HCT116 (cell line): ENCODE measurements around the gene ESRRG. TPM values are rescaled to one million over a fixed set of nuclear protein-coding genes. Genes with fewer than 3 reads are reported as not detected.

Experiments used
- ATAC-seq: fragments of 200-7000 bp; cut with Tn5 transposase; 2 replicates; pipeline ENCODE4 v1.9.1; 2020; ENCODE audit warnings: mild to moderate bottlenecking, moderate library complexity
- BruUV-seq: library from RNA; stranded (reverse); fragments of 400-500 nt; replicated peaks from 2 replicates; lab custom pipeline; 2021; lab: Mats Ljungman, UMichigan
- CTCF ChIA-PET: fragments of 300-600 bp; sonication (Branson Sonifier 250); formaldehyde crosslinking; loops from one replicate; lab custom pipeline; 2021; ENCODE audit warnings: antibody characterized with exemption; lab: Charles Lee
- POLR2A ChIA-PET: fragments of 300-600, 350-600 bp; sonication (Branson Sonifier 250); formaldehyde crosslinking; loops from one replicate; lab custom pipeline; 2021; ENCODE audit warnings: antibody characterized with exemption; lab: Charles Lee
- RAD21 ChIA-PET, 2 experiments: fragments of 300-600 bp; sonication (Branson Sonifier 250); formaldehyde crosslinking; loops; one replicate each; lab custom pipeline; 2023; ENCODE audit warnings: low total read pairs in 2 of 2; ENCODE audit not compliant: uncharacterized antibody in 2 of 2, unreplicated experiment in 2 of 2, low non-redundant PET in 1 of 2; lab: Charles Lee
- DNase-seq: peaks from one replicate; pipeline ENCODE4 v3.0.0-alpha.2; 2010; ENCODE audit warnings: low read depth, low spot score
- H2AFZ ChIP-seq: fragments of 200-600 bp; shearing (Covaris generic), sonication (generic); 2 replicates; pipeline ENCODE4 v1.6.1; 2017; ENCODE audit warnings: low read depth, mixed run types, mixed read lengths, antibody characterized with exemption, low read length; ENCODE audit not compliant: poor library complexity, severe bottlenecking
- H3K27ac ChIP-seq: 2 replicates; pipeline ENCODE4 v1.5.1; 2012; ENCODE audit warnings: low read depth, low read length
- H3K27me3 ChIP-seq: fragments of 200-600 bp; sonication (generic); 2 replicates; pipeline ENCODE4 v1.6.1; 2016; ENCODE audit warnings: mixed run types, low read length, mixed read lengths; ENCODE audit not compliant: insufficient read depth
- H3K36me3 ChIP-seq, 2 experiments: fragments of 200-500 bp in 1 of 2; fragments of 200-600 bp in 1 of 2; sonication (Bioruptor generic) in 1 of 2; sonication (generic) in 1 of 2; 2 replicates each; pipeline versions ENCODE4 v1.5.1 to v1.6.1; 2014 to 2016; ENCODE audit warnings: low read length in 2 of 2, inconsistent platforms in 1 of 2, mixed read lengths in 1 of 2, mixed run types in 1 of 2; ENCODE audit not compliant: insufficient read depth in 2 of 2, control insufficient read depth in 1 of 2
- H3K4me1 ChIP-seq, 2 experiments: fragments of 200-600 bp in 1 of 2; sonication (generic) in 1 of 2; 2 replicates each; pipeline versions ENCODE4 v1.5.1 to v1.6.1; 2012 to 2017; ENCODE audit warnings: low read length in 2 of 2, inconsistent platforms in 1 of 2, mild to moderate bottlenecking in 1 of 2, mixed read lengths in 1 of 2, mixed run types in 1 of 2, moderate library complexity in 1 of 2; ENCODE audit not compliant: insufficient read depth in 2 of 2, control insufficient read depth in 1 of 2
- H3K4me2 ChIP-seq: fragments of 200-600 bp; sonication (generic); 2 replicates; pipeline ENCODE4 v1.6.1; 2017; ENCODE audit warnings: mixed run types, low read length, mixed read lengths
- H3K4me3 ChIP-seq, 2 experiments: fragments of 200-600 bp in 1 of 2; sonication (generic) in 1 of 2; replicated peaks in 1 of 2; 2 replicates each; pipeline ENCODE4 v1.5.1; 2011 to 2016; ENCODE audit warnings: low read length in 2 of 2, control low read depth in 1 of 2, low read depth in 1 of 2, mild to moderate bottlenecking in 1 of 2, mixed read lengths in 1 of 2, mixed run types in 1 of 2
- H3K79me2 ChIP-seq: fragments of 200-600 bp; sonication (generic); 2 replicates; pipeline ENCODE4 v1.6.1; 2017; ENCODE audit warnings: mild to moderate bottlenecking, mixed run types, low read length, moderate library complexity, mixed read lengths; ENCODE audit not compliant: insufficient read depth
- H3K9ac ChIP-seq: fragments of 200-600 bp; sonication (generic); 2 replicates; pipeline ENCODE4 v1.6.1; 2016; ENCODE audit warnings: low read length, mixed read lengths
- H3K9me2 ChIP-seq: fragments of 200-600 bp; sonication (generic), shearing (Covaris generic); 2 replicates; pipeline ENCODE4 v1.6.1; 2017; ENCODE audit warnings: mixed run types, mild to moderate bottlenecking, moderate library complexity; ENCODE audit not compliant: insufficient read depth
- H3K9me3 ChIP-seq, 2 experiments: fragments of 200-500 bp in 1 of 2; fragments of 200-600 bp in 1 of 2; sonication (Bioruptor generic) in 1 of 2; sonication (generic) in 1 of 2; 2 replicates each; pipeline ENCODE4 v1.6.1; 2014 to 2017; ENCODE audit warnings: low read length in 2 of 2, mixed read lengths in 2 of 2, inconsistent platforms in 1 of 2, low read depth in 1 of 2, mild to moderate bottlenecking in 1 of 2, mixed run types in 1 of 2, moderate library complexity in 1 of 2; ENCODE audit not compliant: control insufficient read depth in 1 of 2, insufficient read depth in 1 of 2
- H4K20me1 ChIP-seq: fragments of 200-600 bp; sonication (generic), shearing (Covaris generic); 2 replicates; pipeline ENCODE4 v1.6.1; 2017; ENCODE audit warnings: mixed run types, mild to moderate bottlenecking, moderate library complexity; ENCODE audit not compliant: insufficient read depth
- CEBPB ChIP-seq: IDR thresholded peaks from 2 replicates; pipeline ENCODE4 v1.6.1; 2012; ENCODE audit warnings: low read depth
- EGR1 ChIP-seq: IDR thresholded peaks from 2 replicates; pipeline ENCODE4 v1.6.1; 2012; ENCODE audit warnings: low read depth
- ELF1 ChIP-seq: IDR thresholded peaks from 2 replicates; pipeline ENCODE4 v1.6.1; 2012; ENCODE audit warnings: low read depth, borderline replicate concordance
- EZH2phosphoT487 ChIP-seq: fragments of 200-600 bp; IDR thresholded peaks from 2 replicates; pipeline ENCODE4 v1.6.1; 2018; ENCODE audit warnings: antibody characterized with exemption, borderline replicate concordance
- JUND ChIP-seq: IDR thresholded peaks from 2 replicates; pipeline ENCODE4 v1.6.1; 2012
- POLR2A ChIP-seq: IDR thresholded peaks from 2 replicates; pipeline ENCODE4 v1.7.0; 2011; ENCODE audit warnings: borderline replicate concordance; ENCODE audit not compliant: insufficient read depth, insufficient read length; ENCODE audit errors: extremely low read depth
- POLR2AphosphoS5 ChIP-seq: IDR thresholded peaks from 2 replicates; pipeline ENCODE4 v1.6.1; 2011; ENCODE audit warnings: mild to moderate bottlenecking, low read depth, low read length, moderate library complexity
- SIN3A ChIP-seq: IDR thresholded peaks from 2 replicates; pipeline ENCODE4 v1.6.1; 2012; ENCODE audit warnings: low read depth
- SP1 ChIP-seq: IDR thresholded peaks from 2 replicates; pipeline ENCODE4 v1.6.1; 2012; ENCODE audit warnings: low read depth
- TCF7L2 ChIP-seq: IDR thresholded peaks from 2 replicates; pipeline ENCODE4 v1.7.0; 2011; ENCODE audit warnings: borderline replicate concordance, inconsistent platforms; ENCODE audit not compliant: insufficient read depth, insufficient read length; ENCODE audit errors: extremely low read depth
- YY1 ChIP-seq: IDR thresholded peaks from 2 replicates; pipeline ENCODE4 v1.6.1; 2011; ENCODE audit warnings: low read length, low read depth, moderate library complexity, mild to moderate bottlenecking; ENCODE audit not compliant: insufficient replicate concordance; ENCODE audit errors: extremely low read depth
- ZFX ChIP-seq: fragments of 450-650 bp; IDR thresholded peaks from 2 replicates; pipeline ENCODE4 v1.6.1; 2017
- ZNF274 ChIP-seq: fragments of 200-500 bp; sonication (Bioruptor generic); IDR thresholded peaks from 2 replicates; pipeline ENCODE4 v1.6.1; 2014; ENCODE audit warnings: mild to moderate bottlenecking, low read depth, low read length, inconsistent platforms
- intact Hi-C: fragments of 100-400 bp; cut with micrococcal nuclease; formaldehyde crosslinking; loops from 2 replicates; pipeline ENCODE4 v1.10.0; 2022
- total RNA-seq: library from RNA; stranded (reverse); gene quantifications from one replicate; pipeline ENCODE4 v1.2.1, GENCODE V29; 2021; ENCODE audit not compliant: unreplicated experiment
- TF ChIP-seq, protein P1 (sequence below): IDR thresholded peaks from 2 replicates; pipeline ENCODE4 v1.6.1; 2011; ENCODE audit warnings: mild to moderate bottlenecking, low read length, moderate library complexity; ENCODE audit not compliant: insufficient replicate concordance; ENCODE audit errors: extremely low read depth
- TF ChIP-seq, protein P2 (sequence below): IDR thresholded peaks from 2 replicates; pipeline ENCODE4 v1.6.1; 2012
- TF ChIP-seq, protein P3 (sequence below): IDR thresholded peaks from 2 replicates; pipeline ENCODE4 v1.6.1; 2012; ENCODE audit warnings: low read depth
- TF ChIP-seq, protein P4 (sequence below): IDR thresholded peaks from 2 replicates; pipeline ENCODE4 v1.6.1; 2012

ESRRG gene
- total RNA-seq, 1 experiment from 2014 or later, result not detected

DNA sequence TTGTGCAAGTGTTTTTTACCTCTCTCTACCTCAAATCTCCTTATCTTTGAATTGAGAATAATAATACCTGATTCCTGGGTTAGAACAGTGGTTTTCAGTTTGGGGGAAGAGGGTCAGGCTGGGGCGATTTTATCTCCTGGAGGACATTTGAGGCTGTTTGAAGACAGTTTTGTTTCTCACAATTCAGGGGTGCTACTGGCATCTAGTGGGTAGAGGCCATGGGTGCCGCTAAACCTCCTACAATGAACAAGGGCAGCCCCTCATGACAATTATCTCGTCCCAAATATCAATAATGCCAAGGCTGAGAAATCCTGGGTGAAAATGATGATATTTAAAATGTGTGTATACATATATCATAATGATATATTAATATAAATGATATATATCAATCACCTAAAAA, 160.8 kb downstream of the ESRRG start:
- Histone ChIP-seq H3K36me3 (no peaks in the 10 kb centered on the region), H4K20me1 (no peaks in the 10 kb centered on the region), H3K79me2 (no peaks in the 10 kb centered on the region), H3K4me3 (no peak overlapping the region), H3K4me2 (no peak overlapping the region), H3K9me3 (no peaks in the 10 kb centered on the region; a peak in 2 of 4 replicates), H3K4me1 (no peaks in the 10 kb centered on the region), H3K9ac (no peak overlapping the region), H2AFZ (no peak overlapping the region), H3K27ac (no peak overlapping the region), H3K9me2 (no peaks in the 10 kb centered on the region), H3K27me3 (no peaks in the 10 kb centered on the region)
- ChIA-PET CTCF (no interaction called here), POLR2A (no interaction called here), RAD21 (no interaction called here)
- TF ChIP-seq, protein P1, sequence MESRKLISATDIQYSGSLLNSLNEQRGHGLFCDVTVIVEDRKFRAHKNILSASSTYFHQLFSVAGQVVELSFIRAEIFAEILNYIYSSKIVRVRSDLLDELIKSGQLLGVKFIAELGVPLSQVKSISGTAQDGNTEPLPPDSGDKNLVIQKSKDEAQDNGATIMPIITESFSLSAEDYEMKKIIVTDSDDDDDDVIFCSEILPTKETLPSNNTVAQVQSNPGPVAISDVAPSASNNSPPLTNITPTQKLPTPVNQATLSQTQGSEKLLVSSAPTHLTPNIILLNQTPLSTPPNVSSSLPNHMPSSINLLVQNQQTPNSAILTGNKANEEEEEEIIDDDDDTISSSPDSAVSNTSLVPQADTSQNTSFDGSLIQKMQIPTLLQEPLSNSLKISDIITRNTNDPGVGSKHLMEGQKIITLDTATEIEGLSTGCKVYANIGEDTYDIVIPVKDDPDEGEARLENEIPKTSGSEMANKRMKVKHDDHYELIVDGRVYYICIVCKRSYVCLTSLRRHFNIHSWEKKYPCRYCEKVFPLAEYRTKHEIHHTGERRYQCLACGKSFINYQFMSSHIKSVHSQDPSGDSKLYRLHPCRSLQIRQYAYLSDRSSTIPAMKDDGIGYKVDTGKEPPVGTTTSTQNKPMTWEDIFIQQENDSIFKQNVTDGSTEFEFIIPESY, result no peak
- TF ChIP-seq CEBPB (no peak), SP1 (no peak), EGR1 (no peak), YY1 (no peak), POLR2A (no peak), ZNF274 (no peak), TCF7L2 (no peak), SIN3A (no peak), JUND (no peak), ZFX (no peak), POLR2AphosphoS5 (no peak), EZH2phosphoT487 (no peak), ELF1 (no peak)
- TF ChIP-seq, protein P2, sequence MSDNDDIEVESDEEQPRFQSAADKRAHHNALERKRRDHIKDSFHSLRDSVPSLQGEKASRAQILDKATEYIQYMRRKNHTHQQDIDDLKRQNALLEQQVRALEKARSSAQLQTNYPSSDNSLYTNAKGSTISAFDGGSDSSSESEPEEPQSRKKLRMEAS, result no peak
- TF ChIP-seq, protein P3, sequence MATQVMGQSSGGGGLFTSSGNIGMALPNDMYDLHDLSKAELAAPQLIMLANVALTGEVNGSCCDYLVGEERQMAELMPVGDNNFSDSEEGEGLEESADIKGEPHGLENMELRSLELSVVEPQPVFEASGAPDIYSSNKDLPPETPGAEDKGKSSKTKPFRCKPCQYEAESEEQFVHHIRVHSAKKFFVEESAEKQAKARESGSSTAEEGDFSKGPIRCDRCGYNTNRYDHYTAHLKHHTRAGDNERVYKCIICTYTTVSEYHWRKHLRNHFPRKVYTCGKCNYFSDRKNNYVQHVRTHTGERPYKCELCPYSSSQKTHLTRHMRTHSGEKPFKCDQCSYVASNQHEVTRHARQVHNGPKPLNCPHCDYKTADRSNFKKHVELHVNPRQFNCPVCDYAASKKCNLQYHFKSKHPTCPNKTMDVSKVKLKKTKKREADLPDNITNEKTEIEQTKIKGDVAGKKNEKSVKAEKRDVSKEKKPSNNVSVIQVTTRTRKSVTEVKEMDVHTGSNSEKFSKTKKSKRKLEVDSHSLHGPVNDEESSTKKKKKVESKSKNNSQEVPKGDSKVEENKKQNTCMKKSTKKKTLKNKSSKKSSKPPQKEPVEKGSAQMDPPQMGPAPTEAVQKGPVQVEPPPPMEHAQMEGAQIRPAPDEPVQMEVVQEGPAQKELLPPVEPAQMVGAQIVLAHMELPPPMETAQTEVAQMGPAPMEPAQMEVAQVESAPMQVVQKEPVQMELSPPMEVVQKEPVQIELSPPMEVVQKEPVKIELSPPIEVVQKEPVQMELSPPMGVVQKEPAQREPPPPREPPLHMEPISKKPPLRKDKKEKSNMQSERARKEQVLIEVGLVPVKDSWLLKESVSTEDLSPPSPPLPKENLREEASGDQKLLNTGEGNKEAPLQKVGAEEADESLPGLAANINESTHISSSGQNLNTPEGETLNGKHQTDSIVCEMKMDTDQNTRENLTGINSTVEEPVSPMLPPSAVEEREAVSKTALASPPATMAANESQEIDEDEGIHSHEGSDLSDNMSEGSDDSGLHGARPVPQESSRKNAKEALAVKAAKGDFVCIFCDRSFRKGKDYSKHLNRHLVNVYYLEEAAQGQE, result no peak
- TF ChIP-seq, protein P4, sequence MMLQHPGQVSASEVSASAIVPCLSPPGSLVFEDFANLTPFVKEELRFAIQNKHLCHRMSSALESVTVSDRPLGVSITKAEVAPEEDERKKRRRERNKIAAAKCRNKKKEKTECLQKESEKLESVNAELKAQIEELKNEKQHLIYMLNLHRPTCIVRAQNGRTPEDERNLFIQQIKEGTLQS, result no peak
- intact Hi-C loops, result no loop called here
- BruUV-seq, result no TSS peak
- DNase-seq (no peak), ATAC-seq (no peak)
